T follicular helper cell (primary cell): ENCODE data around the gene SLC17A3.

Source experiments
- DNase-seq: peaks from one replicate; pipeline ENCODE4 v3.0.0-alpha.2; 2020; ENCODE audit warnings: low read depth
- total RNA-seq, 2 experiments: gene quantifications; one replicate each; lab custom pipeline; 2026; lab: John Stamatoyannopoulos, UW

SLC17A3 gene, protein sequence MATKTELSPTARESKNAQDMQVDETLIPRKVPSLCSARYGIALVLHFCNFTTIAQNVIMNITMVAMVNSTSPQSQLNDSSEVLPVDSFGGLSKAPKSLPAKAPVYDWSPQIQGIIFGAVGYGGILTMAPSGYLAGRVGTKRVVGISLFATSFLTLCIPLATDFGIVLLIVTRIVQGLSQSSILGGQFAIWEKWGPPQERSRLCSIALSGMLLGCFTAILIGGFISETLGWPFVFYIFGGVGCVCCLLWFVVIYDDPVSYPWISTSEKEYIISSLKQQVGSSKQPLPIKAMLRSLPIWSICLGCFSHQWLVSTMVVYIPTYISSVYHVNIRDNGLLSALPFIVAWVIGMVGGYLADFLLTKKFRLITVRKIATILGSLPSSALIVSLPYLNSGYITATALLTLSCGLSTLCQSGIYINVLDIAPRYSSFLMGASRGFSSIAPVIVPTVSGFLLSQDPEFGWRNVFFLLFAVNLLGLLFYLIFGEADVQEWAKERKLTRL
- 0.26 to 0.60 reads per million in 2 experiments for total RNA-seq

DNA sequence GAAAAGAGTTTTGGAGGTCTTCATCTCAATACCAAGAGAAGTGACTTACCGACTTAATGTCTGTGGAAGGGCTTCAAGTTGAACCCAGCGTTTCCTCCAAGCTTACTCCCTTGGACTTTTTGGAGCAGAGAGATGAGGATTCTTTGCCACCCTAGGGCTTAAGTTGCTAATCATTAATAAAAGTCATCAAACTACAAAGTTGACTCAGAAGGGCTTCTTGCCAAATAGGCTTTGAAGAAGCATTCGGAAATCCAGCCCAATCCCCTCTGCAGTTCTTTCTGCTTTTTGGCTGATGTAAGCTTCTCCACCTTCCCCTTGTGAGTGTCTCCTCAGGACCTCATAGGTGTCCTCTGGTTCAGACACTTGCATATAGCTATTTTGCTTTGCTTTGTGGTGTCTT lies at the start of gene SLC17A3:
Gene SLC17A3 (minus strand): TSS at position 126 of the 400 bp plus-strand sequence. CDS start 5,856 bp downstream, outside the sequence.
- no peak for DNase-seq

DNA sequence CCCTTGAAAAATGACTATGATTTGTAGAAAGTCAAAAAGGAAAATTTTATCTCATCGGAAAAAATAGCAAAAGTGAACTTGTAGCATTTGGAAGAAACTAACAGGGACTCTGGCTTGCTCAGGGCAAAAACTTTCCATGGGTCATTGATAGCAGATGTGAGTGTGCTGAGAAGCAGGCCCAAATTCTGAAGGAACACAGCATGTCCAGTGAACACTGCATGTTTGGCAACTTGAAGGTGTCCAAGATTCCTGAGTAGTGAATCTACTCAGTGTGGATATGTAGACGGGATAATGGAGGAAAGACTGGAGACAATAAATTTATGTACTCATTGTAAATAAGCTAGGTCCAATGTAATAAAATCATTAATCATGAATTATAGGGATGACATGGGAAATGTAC lies 48.3 kb upstream of the SLC17A3 start:
- DNase-seq, result no peak

DNA sequence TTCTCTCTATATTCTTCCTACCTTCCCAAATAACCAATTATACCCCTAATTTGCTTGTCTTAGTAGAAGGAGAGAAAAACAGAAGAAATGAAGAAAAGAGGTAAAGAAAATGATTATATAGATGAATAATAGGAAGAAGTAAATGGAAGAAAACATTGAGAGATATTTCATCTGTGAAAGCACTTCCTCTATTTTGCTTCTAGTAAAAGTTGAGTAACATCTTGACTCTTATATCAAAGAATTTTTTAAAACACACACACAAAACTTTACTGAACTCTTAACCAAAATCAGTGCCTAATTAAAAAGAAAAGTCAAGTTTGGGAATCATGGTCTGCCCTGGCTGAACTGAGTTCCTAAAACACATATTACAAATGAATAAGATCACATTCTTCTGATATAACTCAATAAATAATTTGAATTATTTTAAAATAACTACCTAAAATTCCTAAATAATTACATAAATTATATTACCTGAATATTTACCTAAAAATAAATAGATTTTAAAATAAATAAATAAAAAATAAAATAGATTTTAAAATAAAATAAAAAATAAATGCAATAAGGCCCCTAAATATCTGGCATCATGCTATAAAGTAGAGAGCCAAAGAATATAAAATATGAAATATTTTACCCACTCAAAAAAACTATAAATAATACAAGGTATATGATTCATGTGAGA lies 47.6 kb upstream of the SLC17A3 start:
- DNase-seq, result no peak

DNA sequence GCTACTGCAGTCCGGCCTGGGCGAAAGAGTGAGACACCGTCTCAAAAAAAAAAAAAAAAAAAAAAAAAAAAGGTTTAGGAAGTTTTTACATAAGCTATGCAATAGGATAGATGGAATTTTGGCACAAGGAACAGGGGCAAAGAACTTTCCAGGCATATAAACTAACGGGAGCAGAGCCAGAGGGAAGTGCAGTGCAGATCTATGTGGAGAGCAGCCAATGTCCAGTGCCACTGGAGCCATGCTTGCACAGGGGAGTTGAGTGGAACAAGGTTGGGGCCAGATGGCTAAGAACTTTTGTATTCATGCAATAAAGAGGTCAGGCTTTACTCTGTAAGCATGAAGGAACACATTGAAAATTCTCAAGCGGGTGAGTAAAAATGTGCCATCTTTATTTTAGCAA lies 45.6 kb upstream of the SLC17A3 start:
- DNase-seq, result no peak

DNA sequence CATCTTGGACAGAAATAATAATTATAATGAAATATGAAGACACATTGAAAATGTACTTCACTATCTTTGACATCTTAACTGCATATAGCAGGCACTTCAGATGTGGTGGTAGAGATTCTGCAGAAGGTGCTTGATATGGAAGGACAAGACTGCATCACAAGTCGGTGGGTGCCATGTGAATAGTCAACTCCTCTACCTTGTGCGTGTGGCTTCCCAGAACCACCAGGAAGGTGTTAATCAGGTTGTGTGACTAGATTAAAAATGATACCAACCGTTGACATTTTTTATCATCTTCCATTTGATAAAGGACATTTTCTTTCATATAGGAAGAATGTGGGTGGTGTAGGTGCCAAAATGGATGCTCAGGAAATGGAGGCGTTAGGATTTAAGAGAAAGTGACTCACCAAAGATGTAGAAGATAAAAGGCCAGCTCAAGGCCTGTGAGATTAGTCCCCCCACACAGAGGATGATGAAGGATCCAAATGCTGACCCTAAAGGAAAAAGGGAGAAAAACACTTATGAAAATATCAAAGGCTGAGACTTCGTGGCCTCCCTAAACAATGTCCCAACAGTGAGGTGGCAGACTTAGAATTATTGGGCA lies 44.1 kb upstream of the SLC17A3 start:
- DNase-seq, result no peak

DNA sequence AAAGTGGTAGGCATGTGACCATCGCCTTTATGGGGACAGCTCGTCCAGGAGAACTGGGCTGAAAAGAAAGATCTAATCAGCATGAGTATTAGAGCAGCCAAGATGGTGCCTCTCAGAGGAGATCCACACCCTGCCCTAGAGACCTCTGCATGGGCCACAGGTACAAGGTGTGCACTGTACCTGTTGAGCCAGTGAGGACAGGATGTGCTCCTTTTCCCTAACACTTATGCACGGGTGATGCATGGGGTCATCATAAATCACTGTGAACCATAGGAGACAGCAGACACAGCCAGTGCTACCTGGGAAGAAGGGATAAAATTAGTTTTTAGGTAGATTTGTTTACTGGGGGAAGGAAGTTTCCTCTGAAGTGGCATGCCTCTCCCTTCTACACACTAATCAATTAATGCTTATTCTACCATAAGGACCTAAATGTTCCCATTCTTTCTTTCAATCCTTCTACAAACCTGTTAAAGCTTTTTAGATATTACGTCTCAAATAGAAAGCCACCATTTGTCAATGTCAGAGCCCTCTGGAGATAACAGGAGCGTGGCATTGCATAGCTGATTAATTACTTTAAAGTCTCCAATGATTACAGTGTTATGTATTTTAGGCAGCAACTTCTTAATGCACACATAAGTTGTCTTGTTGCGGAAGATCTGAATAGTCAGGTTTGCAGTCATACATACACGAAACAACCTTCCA lies 42.9 kb upstream of the SLC17A3 start:
- no peak for DNase-seq

DNA sequence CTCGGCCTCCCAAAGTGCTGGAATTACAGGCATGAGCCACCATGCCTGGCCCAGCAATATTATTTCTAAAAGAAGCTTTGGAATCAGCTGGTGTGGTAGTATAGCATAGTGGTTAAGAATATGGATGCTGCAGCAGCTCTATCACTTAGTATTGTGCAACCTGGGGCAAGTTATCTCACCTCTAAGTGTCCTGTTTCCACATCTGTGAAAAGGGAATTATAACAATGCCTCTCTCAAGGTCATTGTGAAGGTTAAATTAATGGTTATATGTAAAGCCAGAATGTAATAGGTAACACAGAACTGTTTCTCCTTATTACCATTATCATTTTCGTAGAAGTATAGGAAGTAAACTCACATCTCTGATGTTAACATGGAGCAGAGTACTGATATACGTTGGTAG lies 42.3 kb upstream of the SLC17A3 start:
- DNase-seq, result no peak

DNA sequence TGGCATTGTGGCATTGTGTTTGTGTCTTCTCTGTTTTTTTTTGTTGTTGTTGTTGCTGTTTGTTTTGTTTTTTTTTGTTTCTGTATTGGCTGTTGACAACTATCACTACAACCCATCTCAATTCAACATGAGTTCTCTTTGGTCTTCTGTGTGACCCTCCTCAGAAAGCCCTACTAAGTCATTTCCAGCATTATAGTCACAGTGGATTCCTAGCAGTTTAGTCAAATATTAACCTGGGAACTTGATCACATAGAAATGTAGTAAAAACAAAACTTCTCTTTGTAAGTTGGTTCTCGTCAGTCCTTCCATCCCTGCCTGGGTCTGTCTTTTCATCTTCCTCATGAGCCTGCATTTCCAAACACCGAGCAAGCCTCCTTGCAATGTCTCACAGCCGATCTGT lies 39.7 kb upstream of the SLC17A3 start:
- no peak for DNase-seq

DNA sequence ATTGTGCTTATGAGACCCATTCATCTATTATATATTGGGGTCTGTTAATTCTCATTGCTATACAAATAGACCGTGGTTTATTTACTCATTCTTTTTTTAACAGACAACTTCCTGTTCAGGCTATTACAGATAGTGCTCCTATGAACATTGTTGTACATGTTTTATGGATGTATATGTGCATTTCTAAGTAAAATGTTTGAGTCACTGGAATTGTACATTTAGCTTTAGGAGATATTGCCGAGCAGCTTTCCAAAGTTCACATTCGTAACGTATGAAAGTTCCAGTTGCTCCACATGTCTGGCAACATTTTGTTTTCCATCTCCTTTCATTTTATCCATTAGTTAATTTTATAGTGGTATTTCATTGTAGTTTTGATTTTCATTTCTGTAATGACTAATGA lies 37.3 kb upstream of the SLC17A3 start:
- DNase-seq, result no peak

DNA sequence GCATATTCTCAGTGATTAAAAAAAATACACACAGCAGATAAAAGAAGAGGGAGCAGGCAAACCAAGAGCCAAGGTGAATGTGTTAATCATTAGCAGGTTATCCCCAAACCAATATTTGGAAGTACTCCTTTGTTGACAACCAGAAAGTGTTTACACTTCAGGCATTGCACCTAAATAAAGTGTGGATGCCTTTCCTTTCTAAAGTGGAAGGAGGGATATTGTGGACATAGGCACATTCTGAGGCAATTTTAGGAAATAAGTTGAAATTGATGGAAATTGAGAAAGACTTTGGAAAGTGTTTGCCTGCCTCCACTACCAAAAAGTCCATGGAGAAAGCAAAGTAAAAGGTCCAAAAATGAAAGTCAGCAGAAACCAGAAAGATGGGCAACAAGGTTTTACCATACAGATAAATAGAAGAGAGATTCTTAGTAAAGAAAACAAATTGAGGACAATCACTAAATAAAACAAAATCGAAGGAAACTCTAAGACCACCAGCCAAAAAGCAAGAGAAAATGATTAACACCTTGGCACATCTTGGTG lies 33.5 kb upstream of the SLC17A3 start:
- DNase-seq, result no peak

DNA sequence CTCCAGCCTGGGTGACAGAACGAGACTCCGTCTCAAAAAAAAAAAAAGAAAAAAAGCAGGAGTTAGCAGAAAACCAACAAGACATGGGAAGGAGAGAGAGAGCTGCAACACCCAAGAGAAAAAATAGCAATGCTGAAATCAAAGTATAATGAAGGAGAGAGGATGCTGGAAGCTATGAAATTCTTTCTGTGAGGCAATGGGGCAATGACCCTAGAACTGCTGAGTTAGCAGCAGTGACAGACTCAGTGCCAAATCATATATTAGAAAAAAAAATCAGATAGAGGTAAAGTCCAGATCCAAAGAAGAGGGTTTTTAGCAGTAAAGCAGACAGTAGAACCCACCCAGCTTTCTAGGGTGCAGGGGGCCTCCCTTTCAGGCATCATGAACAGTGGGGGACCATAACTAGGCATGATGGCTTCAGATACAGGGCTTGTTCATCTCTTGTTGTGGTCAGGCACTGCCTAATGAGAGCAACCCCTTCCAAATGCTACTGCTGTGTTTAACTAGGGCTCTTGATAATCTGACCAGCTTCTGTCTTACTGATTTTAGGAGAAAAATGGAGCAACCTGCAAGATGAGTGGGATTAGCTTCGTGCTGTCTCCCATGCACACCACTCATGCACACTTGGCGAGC lies 29.5 kb upstream of the SLC17A3 start:
- no peak for DNase-seq

DNA sequence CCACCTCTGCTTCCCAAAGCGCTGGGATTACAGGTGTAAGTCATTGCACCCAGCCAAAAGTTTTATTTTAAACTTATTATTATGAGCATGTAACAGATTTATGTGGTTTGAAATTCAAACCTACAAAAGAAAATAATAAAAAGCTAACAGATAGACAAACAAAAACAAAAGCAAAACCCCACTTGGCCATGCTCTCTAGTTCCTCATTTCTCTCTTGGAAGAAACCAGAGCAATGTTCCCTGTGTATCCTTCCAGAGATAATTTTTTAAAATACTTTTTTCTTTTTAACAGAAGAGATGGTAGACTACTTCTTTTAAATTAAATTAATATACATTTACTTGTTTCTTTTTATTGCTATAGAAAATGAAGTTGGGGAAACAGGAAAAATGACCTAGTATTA lies 28.0 kb upstream of the SLC17A3 start:
- DNase-seq, result no peak

DNA sequence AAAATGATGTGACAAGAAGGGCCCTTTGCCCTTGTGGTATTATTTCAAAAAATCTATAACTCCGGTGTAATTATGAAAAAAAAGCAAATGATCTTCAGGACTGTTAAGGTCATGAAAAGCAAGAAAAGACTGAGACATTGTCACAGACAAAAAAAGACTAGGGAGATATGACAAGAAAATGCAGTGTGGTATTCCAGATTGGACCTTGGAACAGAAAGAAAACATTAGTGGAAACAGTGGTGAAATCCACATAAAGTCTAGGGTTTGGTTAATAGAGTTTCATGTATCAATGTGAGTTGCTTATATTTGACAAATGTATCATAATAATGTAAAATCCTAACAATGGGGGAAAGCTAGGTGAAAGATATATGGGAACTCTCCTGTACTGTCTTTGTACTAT lies 26.8 kb upstream of the SLC17A3 start:
- no peak for DNase-seq

DNA sequence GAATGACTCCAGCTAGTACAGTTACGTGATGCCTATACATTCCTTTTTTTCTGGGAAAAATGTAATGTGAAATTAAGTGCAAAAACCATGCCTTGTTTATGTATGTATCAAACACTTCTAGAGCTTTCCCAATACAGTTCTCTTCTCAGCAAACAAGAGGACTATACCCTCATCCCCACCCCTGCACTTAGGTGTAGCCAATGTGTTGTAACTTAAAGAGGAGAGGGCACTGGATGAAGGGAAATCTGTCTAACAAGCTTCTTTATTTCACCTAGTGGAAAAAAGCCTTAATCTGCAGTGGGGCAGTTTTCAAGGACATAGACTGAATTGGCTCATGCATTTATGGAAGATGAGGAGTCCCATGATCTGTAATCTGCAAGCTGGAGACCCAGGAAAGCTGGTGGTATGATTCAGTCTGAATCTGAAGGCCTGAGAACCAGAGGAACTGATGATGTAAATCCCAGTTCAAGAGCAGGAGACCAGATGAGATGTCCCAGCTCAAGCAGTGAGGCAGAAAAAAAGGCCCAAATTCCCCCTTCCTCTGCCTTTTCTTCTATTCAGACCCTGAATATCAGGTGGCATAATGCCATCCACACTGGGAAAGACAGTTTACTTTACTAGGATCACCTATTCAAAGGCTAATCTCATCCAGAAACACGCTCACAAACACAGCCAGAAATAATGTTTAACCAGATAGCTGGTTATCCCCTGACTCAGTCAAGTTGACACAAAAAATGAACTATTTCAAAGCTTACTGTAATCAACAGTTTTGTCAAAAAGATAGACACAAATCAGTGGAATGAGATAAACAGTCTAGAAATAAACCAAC lies 25.8 kb upstream of the SLC17A3 start:
- DNase-seq, result no peak

DNA sequence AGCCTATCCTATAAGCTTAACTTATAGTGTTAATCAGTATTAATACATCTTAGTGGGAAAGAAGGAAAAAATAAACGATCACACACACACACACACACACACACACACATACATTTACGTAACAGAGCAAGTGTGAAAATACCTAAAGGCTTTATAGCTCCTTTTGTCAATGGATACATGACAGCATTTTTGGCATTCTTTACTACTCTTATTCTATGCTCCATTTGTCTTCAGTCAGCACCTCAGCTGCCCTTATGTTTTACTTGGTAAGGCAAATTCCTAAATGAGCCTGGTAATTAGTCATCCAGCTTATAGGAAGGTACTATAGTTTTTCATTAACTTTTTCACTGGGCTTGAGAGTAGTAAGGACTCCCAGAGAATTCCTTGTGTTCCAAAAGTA lies 25.1 kb upstream of the SLC17A3 start:
- no peak for DNase-seq

DNA sequence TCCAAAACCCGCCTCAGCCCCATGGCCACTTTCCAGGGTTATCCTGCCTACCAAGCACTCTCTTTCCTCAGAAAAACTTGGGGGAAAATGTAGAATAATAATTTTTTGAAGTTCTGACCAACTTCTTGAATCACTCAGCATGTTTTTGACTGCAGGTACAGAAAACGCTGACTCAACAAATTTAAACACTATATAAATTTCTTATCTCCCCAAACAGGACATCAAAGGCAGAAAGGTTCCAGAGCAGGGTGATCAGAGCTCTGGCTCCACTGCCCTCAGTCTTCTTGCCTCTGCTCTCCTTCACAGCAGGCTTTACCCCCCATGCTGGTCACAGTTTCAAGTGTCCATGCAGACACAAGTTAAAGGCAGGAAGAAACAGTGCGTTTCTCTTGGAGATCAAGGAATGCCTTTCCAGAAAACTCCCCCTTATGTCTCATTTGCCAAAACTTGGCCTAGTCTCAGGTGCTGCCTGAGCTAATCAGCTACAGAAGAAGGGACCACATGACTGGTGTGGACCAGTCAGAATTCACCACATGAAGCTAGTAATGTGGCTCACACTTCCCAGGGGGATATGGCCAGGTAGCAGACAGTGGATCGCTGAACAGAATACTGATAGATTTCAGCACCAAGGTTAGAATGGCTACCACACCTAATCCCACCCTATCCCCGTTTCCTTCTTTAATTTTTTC lies 24.4 kb upstream of the SLC17A3 start:
- no peak for DNase-seq

DNA sequence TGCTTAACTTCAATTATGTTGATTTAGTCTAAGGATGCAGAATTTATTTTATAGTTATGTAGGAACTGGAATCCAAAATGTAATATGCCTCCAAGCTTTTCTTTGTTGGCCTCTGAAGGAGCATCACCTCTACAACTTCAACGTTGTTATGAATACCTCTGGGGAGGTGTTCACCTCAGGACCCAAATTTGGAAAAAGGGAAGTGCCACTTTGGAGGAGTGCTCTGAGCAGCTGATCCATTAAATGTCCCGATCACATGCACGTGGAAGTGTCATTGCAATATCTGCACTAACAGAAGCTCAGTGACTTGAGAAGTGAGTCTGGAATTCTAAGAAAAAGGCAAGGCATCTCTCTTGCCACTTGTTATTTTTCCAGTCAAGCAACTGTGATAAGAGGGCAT lies 22.2 kb upstream of the SLC17A3 start:
- DNase-seq, result no peak

DNA sequence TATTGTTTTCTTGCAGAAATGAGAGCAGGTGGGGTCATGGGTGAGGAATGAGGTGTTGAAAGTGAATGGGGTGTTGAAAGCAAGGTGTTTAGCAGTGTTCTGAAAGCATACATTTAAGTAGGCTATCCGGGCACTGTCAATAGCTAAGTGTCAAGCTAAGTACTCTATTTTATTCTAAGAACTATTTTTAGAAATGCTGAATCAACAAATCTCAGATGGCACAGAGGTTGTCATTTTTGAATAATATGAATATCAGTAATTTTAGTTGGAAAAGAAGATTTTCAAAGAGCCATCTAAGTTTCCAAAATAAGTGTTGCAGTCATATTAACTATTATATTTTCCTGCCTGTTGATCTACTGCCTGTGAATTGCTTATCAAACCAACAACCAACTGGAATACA lies 21.7 kb upstream of the SLC17A3 start:
- DNase-seq, result no peak

DNA sequence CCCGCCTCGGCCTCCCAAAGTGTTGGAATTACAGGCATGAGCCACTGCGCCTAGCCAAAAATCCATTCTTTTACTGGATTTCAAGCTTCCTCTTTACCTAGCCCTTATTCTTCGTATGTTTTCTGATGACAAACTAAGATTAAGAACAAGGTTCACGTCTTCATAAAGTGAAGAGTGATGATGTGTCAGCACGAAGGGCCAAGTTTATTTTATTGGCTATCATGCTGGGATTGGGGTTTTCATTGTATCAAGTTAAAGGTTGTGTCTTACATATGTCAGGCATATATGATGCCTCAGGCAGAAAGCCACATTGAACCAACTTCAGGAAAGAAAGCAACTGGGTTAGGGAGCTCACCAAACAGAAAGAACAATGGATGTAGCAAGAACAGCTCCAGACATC lies 19.7 kb upstream of the SLC17A3 start:
- DNase-seq, result no peak

DNA sequence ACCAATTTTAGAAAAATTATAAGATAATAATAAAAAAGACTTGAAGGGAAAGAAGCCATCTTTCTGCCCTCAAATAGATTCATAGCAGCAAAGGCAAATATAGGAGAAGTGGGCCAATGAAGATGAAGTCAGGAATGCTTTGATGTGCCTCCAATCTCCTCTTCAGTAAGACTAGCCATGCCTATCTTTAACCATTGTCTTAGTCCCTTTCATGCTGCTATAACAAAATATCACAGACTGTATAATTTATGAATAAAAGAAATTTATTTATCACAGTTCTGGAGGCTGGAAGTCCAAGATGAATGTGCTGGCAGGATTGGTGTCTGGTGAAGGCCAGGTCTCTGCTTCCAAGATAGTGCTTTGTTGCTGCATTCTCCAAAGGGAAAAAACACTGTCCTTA lies 18.8 kb upstream of the SLC17A3 start:
- DNase-seq, result no peak
